HCT116 (cell line): ENCODE data around the gene C14orf93. TPM values are rescaled to one million over a fixed set of nuclear protein-coding genes. Genes with fewer than 3 reads are reported as not detected.

Source experiments
- ATAC-seq: fragments of 200-7000 bp; cut with Tn5 transposase; 2 replicates; pipeline ENCODE4 v1.9.1; 2020; ENCODE audit warnings: mild to moderate bottlenecking, moderate library complexity
- BruUV-seq: library from RNA; stranded (reverse); fragments of 400-500 nt; replicated peaks from 2 replicates; lab custom pipeline; 2021; lab: Mats Ljungman, UMichigan
- CTCF ChIA-PET: fragments of 300-600 bp; sonication (Branson Sonifier 250); formaldehyde crosslinking; loops from one replicate; lab custom pipeline; 2021; ENCODE audit warnings: antibody characterized with exemption; lab: Charles Lee
- POLR2A ChIA-PET: fragments of 300-600, 350-600 bp; sonication (Branson Sonifier 250); formaldehyde crosslinking; loops from one replicate; lab custom pipeline; 2021; ENCODE audit warnings: antibody characterized with exemption; lab: Charles Lee
- RAD21 ChIA-PET, 2 experiments: fragments of 300-600 bp; sonication (Branson Sonifier 250); formaldehyde crosslinking; loops; one replicate each; lab custom pipeline; 2023; ENCODE audit warnings: low total read pairs in 2 of 2; ENCODE audit not compliant: uncharacterized antibody in 2 of 2, unreplicated experiment in 2 of 2, low non-redundant PET in 1 of 2; lab: Charles Lee
- DNase-seq: peaks from one replicate; pipeline ENCODE4 v3.0.0-alpha.2; 2010; ENCODE audit warnings: low read depth, low spot score
- H2AFZ ChIP-seq: fragments of 200-600 bp; shearing (Covaris generic), sonication (generic); 2 replicates; pipeline ENCODE4 v1.6.1; 2017; ENCODE audit warnings: low read depth, mixed run types, mixed read lengths, antibody characterized with exemption, low read length; ENCODE audit not compliant: poor library complexity, severe bottlenecking
- H3K27ac ChIP-seq: 2 replicates; pipeline ENCODE4 v1.5.1; 2012; ENCODE audit warnings: low read depth, low read length
- H3K27me3 ChIP-seq: fragments of 200-600 bp; sonication (generic); 2 replicates; pipeline ENCODE4 v1.6.1; 2016; ENCODE audit warnings: mixed run types, low read length, mixed read lengths; ENCODE audit not compliant: insufficient read depth
- H3K36me3 ChIP-seq, 2 experiments: fragments of 200-500 bp in 1 of 2; fragments of 200-600 bp in 1 of 2; sonication (Bioruptor generic) in 1 of 2; sonication (generic) in 1 of 2; 2 replicates each; pipeline versions ENCODE4 v1.5.1 to v1.6.1; 2014 to 2016; ENCODE audit warnings: low read length in 2 of 2, inconsistent platforms in 1 of 2, mixed read lengths in 1 of 2, mixed run types in 1 of 2; ENCODE audit not compliant: insufficient read depth in 2 of 2, control insufficient read depth in 1 of 2
- H3K4me1 ChIP-seq, 2 experiments: fragments of 200-600 bp in 1 of 2; sonication (generic) in 1 of 2; 2 replicates each; pipeline versions ENCODE4 v1.5.1 to v1.6.1; 2012 to 2017; ENCODE audit warnings: low read length in 2 of 2, inconsistent platforms in 1 of 2, mild to moderate bottlenecking in 1 of 2, mixed read lengths in 1 of 2, mixed run types in 1 of 2, moderate library complexity in 1 of 2; ENCODE audit not compliant: insufficient read depth in 2 of 2, control insufficient read depth in 1 of 2
- H3K4me2 ChIP-seq: fragments of 200-600 bp; sonication (generic); 2 replicates; pipeline ENCODE4 v1.6.1; 2017; ENCODE audit warnings: mixed run types, low read length, mixed read lengths
- H3K4me3 ChIP-seq, 2 experiments: fragments of 200-600 bp in 1 of 2; sonication (generic) in 1 of 2; replicated peaks in 1 of 2; 2 replicates each; pipeline ENCODE4 v1.5.1; 2011 to 2016; ENCODE audit warnings: low read length in 2 of 2, control low read depth in 1 of 2, low read depth in 1 of 2, mild to moderate bottlenecking in 1 of 2, mixed read lengths in 1 of 2, mixed run types in 1 of 2
- H3K79me2 ChIP-seq: fragments of 200-600 bp; sonication (generic); 2 replicates; pipeline ENCODE4 v1.6.1; 2017; ENCODE audit warnings: mild to moderate bottlenecking, mixed run types, low read length, moderate library complexity, mixed read lengths; ENCODE audit not compliant: insufficient read depth
- H3K9ac ChIP-seq: fragments of 200-600 bp; sonication (generic); 2 replicates; pipeline ENCODE4 v1.6.1; 2016; ENCODE audit warnings: low read length, mixed read lengths
- H3K9me2 ChIP-seq: fragments of 200-600 bp; sonication (generic), shearing (Covaris generic); 2 replicates; pipeline ENCODE4 v1.6.1; 2017; ENCODE audit warnings: mixed run types, mild to moderate bottlenecking, moderate library complexity; ENCODE audit not compliant: insufficient read depth
- H3K9me3 ChIP-seq, 2 experiments: fragments of 200-500 bp in 1 of 2; fragments of 200-600 bp in 1 of 2; sonication (Bioruptor generic) in 1 of 2; sonication (generic) in 1 of 2; 2 replicates each; pipeline ENCODE4 v1.6.1; 2014 to 2017; ENCODE audit warnings: low read length in 2 of 2, mixed read lengths in 2 of 2, inconsistent platforms in 1 of 2, low read depth in 1 of 2, mild to moderate bottlenecking in 1 of 2, mixed run types in 1 of 2, moderate library complexity in 1 of 2; ENCODE audit not compliant: control insufficient read depth in 1 of 2, insufficient read depth in 1 of 2
- H4K20me1 ChIP-seq: fragments of 200-600 bp; sonication (generic), shearing (Covaris generic); 2 replicates; pipeline ENCODE4 v1.6.1; 2017; ENCODE audit warnings: mixed run types, mild to moderate bottlenecking, moderate library complexity; ENCODE audit not compliant: insufficient read depth
- EGR1 ChIP-seq: IDR thresholded peaks from 2 replicates; pipeline ENCODE4 v1.6.1; 2012; ENCODE audit warnings: low read depth
- EZH2 ChIP-seq: fragments of 200-600 bp; sonication (generic); IDR thresholded peaks from 2 replicates; pipeline ENCODE4 v1.6.1; 2017; ENCODE audit warnings: antibody characterized with exemption, mixed run types
- JUND ChIP-seq: IDR thresholded peaks from 2 replicates; pipeline ENCODE4 v1.6.1; 2012
- POLR2AphosphoS5 ChIP-seq: IDR thresholded peaks from 2 replicates; pipeline ENCODE4 v1.6.1; 2011; ENCODE audit warnings: mild to moderate bottlenecking, low read depth, low read length, moderate library complexity
- YY1 ChIP-seq: IDR thresholded peaks from 2 replicates; pipeline ENCODE4 v1.6.1; 2011; ENCODE audit warnings: low read length, low read depth, moderate library complexity, mild to moderate bottlenecking; ENCODE audit not compliant: insufficient replicate concordance; ENCODE audit errors: extremely low read depth
- intact Hi-C: fragments of 100-400 bp; cut with micrococcal nuclease; formaldehyde crosslinking; loops from 2 replicates; pipeline ENCODE4 v1.10.0; 2022
- total RNA-seq: library from RNA; stranded (reverse); gene quantifications from one replicate; pipeline ENCODE4 v1.2.1, GENCODE V29; 2021; ENCODE audit not compliant: unreplicated experiment
- TF ChIP-seq, protein P1 (sequence below): IDR thresholded peaks from 2 replicates; pipeline ENCODE4 v1.6.1; 2012; ENCODE audit warnings: low read depth
- TF ChIP-seq, protein P2 (sequence below), 3 experiments: fragments of 200-600 bp in 1 of 3; sonication (generic) in 1 of 3; IDR thresholded peaks in 2 of 3; conservative IDR thresholded peaks in 1 of 3; 2 replicates each; pipeline ENCODE4 v1.5.1; 2012 to 2017; ENCODE audit warnings: low read depth in 2 of 3, low read length in 2 of 3, antibody characterized with exemption in 1 of 3, borderline replicate concordance in 1 of 3, control low read depth in 1 of 3, mild to moderate bottlenecking in 1 of 3, mixed read lengths in 1 of 3, mixed run types in 1 of 3, moderate library complexity in 1 of 3; ENCODE audit not compliant: insufficient read depth in 1 of 3
- TF ChIP-seq, protein P3 (sequence below): IDR thresholded peaks from 2 replicates; pipeline ENCODE4 v1.6.1; 2012

C14orf93 gene
- total RNA-seq, 1 experiment from 2014 or later = 13.7 TPM

DNA sequence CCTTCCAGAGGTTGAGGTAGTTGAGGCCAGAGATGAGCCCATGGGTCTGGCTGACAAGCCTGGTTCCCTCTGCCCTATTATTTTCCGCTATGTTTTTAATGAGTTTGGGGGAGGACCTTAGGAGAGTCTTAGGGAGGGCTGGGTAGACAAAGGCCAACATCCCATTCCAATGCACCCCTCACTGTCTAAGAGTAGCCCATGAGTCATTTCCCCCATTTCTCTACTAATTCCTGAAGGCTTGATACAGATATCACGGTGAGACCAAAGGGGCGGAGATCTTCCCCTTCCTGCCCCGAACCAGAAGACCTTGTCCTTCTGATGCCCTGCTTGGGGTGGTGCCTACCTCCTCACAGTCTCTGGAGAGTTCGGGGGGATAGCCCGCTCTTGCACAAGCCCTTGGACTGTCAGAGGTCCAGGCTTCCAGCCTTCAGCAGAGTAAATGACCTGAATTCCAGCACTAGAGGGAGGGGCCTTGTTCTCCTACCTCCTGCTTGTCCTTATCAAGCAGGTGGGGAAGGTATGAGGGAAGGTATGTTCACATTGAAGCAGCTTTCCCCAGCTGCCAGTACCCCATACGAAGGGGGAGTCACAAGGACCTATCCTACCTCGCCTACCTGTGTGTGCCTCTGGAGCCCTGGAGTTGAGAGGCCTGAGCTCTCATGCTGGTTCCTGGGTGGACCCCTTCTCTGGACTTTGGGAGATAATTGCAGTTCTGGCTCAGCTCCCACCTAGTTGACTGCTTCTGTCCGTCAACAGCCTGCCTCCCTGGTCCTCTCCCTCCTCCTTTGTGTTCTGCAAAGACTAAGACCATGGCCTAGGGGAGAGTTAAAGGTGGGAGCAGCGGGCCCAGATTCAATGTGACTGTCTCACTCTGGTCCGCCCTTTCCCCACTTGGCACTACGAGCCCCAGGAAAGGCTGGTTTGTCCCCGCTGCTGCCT, 35.7 kb upstream of the C14orf93 start:
- Histone ChIP-seq H2AFZ (no peak overlapping the region), H3K36me3 (no peaks in the 10 kb centered on the region), H3K9ac (no peak overlapping the region), H3K79me2 (no peaks in the 10 kb centered on the region), H3K4me1 (peaks cover 0 to 5% of the 10 kb centered on the region in 2 experiments; a peak in 1 of 4 replicates)
- RAD21 ChIA-PET = no interaction called here
- DNase-seq (no peak), ATAC-seq (no peak)
- intact Hi-C loops = no loop called here
- TF ChIP-seq POLR2AphosphoS5 (no peak), JUND (no peak), EZH2 (no peak), YY1 (no peak), EGR1 (no peak)
- TF ChIP-seq, protein P1, sequence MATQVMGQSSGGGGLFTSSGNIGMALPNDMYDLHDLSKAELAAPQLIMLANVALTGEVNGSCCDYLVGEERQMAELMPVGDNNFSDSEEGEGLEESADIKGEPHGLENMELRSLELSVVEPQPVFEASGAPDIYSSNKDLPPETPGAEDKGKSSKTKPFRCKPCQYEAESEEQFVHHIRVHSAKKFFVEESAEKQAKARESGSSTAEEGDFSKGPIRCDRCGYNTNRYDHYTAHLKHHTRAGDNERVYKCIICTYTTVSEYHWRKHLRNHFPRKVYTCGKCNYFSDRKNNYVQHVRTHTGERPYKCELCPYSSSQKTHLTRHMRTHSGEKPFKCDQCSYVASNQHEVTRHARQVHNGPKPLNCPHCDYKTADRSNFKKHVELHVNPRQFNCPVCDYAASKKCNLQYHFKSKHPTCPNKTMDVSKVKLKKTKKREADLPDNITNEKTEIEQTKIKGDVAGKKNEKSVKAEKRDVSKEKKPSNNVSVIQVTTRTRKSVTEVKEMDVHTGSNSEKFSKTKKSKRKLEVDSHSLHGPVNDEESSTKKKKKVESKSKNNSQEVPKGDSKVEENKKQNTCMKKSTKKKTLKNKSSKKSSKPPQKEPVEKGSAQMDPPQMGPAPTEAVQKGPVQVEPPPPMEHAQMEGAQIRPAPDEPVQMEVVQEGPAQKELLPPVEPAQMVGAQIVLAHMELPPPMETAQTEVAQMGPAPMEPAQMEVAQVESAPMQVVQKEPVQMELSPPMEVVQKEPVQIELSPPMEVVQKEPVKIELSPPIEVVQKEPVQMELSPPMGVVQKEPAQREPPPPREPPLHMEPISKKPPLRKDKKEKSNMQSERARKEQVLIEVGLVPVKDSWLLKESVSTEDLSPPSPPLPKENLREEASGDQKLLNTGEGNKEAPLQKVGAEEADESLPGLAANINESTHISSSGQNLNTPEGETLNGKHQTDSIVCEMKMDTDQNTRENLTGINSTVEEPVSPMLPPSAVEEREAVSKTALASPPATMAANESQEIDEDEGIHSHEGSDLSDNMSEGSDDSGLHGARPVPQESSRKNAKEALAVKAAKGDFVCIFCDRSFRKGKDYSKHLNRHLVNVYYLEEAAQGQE = no peak
- TF ChIP-seq, protein P2, sequence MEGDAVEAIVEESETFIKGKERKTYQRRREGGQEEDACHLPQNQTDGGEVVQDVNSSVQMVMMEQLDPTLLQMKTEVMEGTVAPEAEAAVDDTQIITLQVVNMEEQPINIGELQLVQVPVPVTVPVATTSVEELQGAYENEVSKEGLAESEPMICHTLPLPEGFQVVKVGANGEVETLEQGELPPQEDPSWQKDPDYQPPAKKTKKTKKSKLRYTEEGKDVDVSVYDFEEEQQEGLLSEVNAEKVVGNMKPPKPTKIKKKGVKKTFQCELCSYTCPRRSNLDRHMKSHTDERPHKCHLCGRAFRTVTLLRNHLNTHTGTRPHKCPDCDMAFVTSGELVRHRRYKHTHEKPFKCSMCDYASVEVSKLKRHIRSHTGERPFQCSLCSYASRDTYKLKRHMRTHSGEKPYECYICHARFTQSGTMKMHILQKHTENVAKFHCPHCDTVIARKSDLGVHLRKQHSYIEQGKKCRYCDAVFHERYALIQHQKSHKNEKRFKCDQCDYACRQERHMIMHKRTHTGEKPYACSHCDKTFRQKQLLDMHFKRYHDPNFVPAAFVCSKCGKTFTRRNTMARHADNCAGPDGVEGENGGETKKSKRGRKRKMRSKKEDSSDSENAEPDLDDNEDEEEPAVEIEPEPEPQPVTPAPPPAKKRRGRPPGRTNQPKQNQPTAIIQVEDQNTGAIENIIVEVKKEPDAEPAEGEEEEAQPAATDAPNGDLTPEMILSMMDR (IDR thresholded peaks at IDR 0.05 in 2 of 3, conservative IDR thresholded peaks at IDR 0.05 in 1 of 3; ENCODE audit: borderline replicate concordance in 1 of 3, insufficient read depth in 1 of 3, low read depth in 2 of 3, low read length in 2 of 3) = no peak
- TF ChIP-seq, protein P3, sequence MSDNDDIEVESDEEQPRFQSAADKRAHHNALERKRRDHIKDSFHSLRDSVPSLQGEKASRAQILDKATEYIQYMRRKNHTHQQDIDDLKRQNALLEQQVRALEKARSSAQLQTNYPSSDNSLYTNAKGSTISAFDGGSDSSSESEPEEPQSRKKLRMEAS = no peak
- TF ChIP-seq, all 23 proteins: peak for 0
- Histone ChIP-seq H4K20me1 (no peaks in the 10 kb centered on the region), H3K4me2 (no peak overlapping the region), H3K4me3 (no peak overlapping the region), H3K27ac (no peak overlapping the region), H3K9me3 (no peaks in the 10 kb centered on the region), H3K27me3 (no peaks in the 10 kb centered on the region), H3K9me2 (no peaks in the 10 kb centered on the region)
- BruUV-seq = no TSS peak
- ChIA-PET CTCF (no interaction called here), POLR2A (no interaction called here)
